IMR-90 (cell line): ENCODE results near the gene PRRT2. TPM values are rescaled to one million over a fixed set of nuclear protein-coding genes. Genes with fewer than 3 reads are reported as not detected.

ENCODE experiments used
- ATAC-seq: fragments of 200-7000 bp; cut with Tn5 transposase; 2 replicates; pipeline ENCODE4 v1.9.1; 2020; ENCODE audit warnings: low read depth, mild to moderate bottlenecking, moderate library complexity
- BruUV-seq: library from RNA; stranded (reverse); fragments of 400-500 nt; replicated peaks from 2 replicates; lab custom pipeline; 2021; lab: Mats Ljungman, UMichigan
- CTCF ChIA-PET: fragments of 300-600 bp; formaldehyde crosslinking; extraction: SDS; loops from one replicate; lab custom pipeline; 2021; ENCODE audit warnings: antibody characterized with exemption; lab: Yijun Ruan, JAX
- POLR2A ChIA-PET: fragments of 300-600 bp; sonication (Branson Sonifier 250); formaldehyde crosslinking; loops from one replicate; lab custom pipeline; 2022; ENCODE audit warnings: antibody characterized with exemption; ENCODE audit not compliant: unreplicated experiment; lab: Charles Lee
- DNase-seq: peaks from one replicate; pipeline ENCODE4 v3.0.0; 2013
- H2AFZ ChIP-seq: replicated peaks from 2 replicates; pipeline ENCODE3; 2013; ENCODE audit warnings: low read length, mild to moderate bottlenecking; ENCODE audit not compliant: poor library complexity
- H2AK5ac ChIP-seq: 2 replicates; pipeline ENCODE4 v1.6.1; 2013; ENCODE audit warnings: low read depth, low read length, inconsistent platforms
- H2AK9ac ChIP-seq: replicated peaks from 2 replicates; pipeline ENCODE3; 2013; ENCODE audit warnings: mild to moderate bottlenecking, low read depth, low read length, moderate library complexity; ENCODE audit not compliant: poor library complexity
- H2BK120ac ChIP-seq: 2 replicates; pipeline ENCODE4 v1.6.1; 2013; ENCODE audit warnings: low read depth, low read length, inconsistent platforms
- H2BK15ac ChIP-seq: 3 replicates; pipeline ENCODE4 v1.6.1; 2013; ENCODE audit warnings: low read depth, low read length, inconsistent platforms
- H2BK20ac ChIP-seq: 2 replicates; pipeline ENCODE4 v1.6.1; 2013; ENCODE audit warnings: low read depth, mild to moderate bottlenecking, inconsistent platforms, low read length, moderate library complexity
- H2BK5ac ChIP-seq: 2 replicates; pipeline ENCODE4 v1.6.1; 2013; ENCODE audit warnings: mild to moderate bottlenecking, low read depth, low read length, inconsistent platforms; ENCODE audit not compliant: poor library complexity, severe bottlenecking
- H3K14ac ChIP-seq: replicated peaks from 2 replicates; pipeline ENCODE4 v1.6.1; 2013; ENCODE audit warnings: low read depth, low read length, inconsistent platforms
- H3K18ac ChIP-seq: 2 replicates; pipeline ENCODE4 v1.6.1; 2013; ENCODE audit warnings: low read depth, low read length, control low read depth
- H3K23ac ChIP-seq: 2 replicates; pipeline ENCODE4 v1.6.1; 2013; ENCODE audit warnings: low read depth, low read length, inconsistent platforms
- H3K27ac ChIP-seq: 2 replicates; pipeline ENCODE4 v1.5.1; 2013; ENCODE audit warnings: mild to moderate bottlenecking, control low read depth, low read length; ENCODE audit not compliant: insufficient read depth
- H3K27me3 ChIP-seq: 2 replicates; pipeline ENCODE4 v1.6.1; 2013; ENCODE audit warnings: low read length; ENCODE audit not compliant: control insufficient read depth, insufficient read depth
- H3K36me3 ChIP-seq: 2 replicates; pipeline ENCODE4 v1.6.1; 2013; ENCODE audit warnings: low read length, mixed read lengths; ENCODE audit not compliant: control insufficient read depth, insufficient read depth
- H3K4ac ChIP-seq: 2 replicates; pipeline ENCODE4 v1.6.1; 2013; ENCODE audit warnings: low read depth, low read length, inconsistent platforms
- H3K4me1 ChIP-seq: 2 replicates; pipeline ENCODE4 v1.6.1; 2013; ENCODE audit warnings: low read length, mixed read lengths; ENCODE audit not compliant: control insufficient read depth, insufficient read depth
- H3K4me2 ChIP-seq: 2 replicates; pipeline ENCODE4 v1.6.1; 2013; ENCODE audit warnings: low read depth, mild to moderate bottlenecking, control low read depth, low read length, moderate library complexity
- H3K4me3 ChIP-seq: 2 replicates; pipeline ENCODE4 v1.5.1; 2013; ENCODE audit warnings: low read depth, mild to moderate bottlenecking, control low read depth, low read length, moderate library complexity; ENCODE audit not compliant: insufficient read depth
- H3K56ac ChIP-seq: 2 replicates; pipeline ENCODE4 v1.6.1; 2013; ENCODE audit warnings: low read length, inconsistent platforms; ENCODE audit not compliant: insufficient read depth; ENCODE audit errors: extremely low read depth
- H3K79me1 ChIP-seq, 2 experiments: 2 replicates each; pipeline ENCODE4 v1.6.1; 2013; ENCODE audit warnings: low read length in 2 of 2, inconsistent platforms in 1 of 2, low read depth in 1 of 2
- H3K9ac ChIP-seq: 2 replicates; pipeline ENCODE4 v1.6.1; 2013; ENCODE audit warnings: low read depth, low read length, control low read depth
- H3K9me1 ChIP-seq: 2 replicates; pipeline ENCODE4 v1.6.1; 2013; ENCODE audit warnings: low read length, inconsistent platforms; ENCODE audit not compliant: insufficient read depth
- H3K9me3 ChIP-seq: 2 replicates; pipeline ENCODE4 v1.6.1; 2013; ENCODE audit warnings: low read length; ENCODE audit not compliant: control insufficient read depth, insufficient read depth
- H4K20me1 ChIP-seq: 2 replicates; pipeline ENCODE4 v1.6.1; 2013; ENCODE audit warnings: low read length, inconsistent platforms; ENCODE audit not compliant: insufficient read depth
- H4K5ac ChIP-seq: 2 replicates; pipeline ENCODE4 v1.6.1; 2013; ENCODE audit warnings: mild to moderate bottlenecking, low read depth, low read length, control low read depth
- H4K8ac ChIP-seq, 2 experiments: 2 replicates each; pipeline ENCODE4 v1.6.1; 2013; ENCODE audit warnings: low read depth in 2 of 2, low read length in 2 of 2, control low read depth in 1 of 2, inconsistent platforms in 1 of 2
- H4K91ac ChIP-seq: 2 replicates; pipeline ENCODE4 v1.6.1; 2013; ENCODE audit warnings: low read depth, low read length, inconsistent platforms; ENCODE audit not compliant: insufficient read depth
- BHLHE40 ChIP-seq: fragments of 150-350 bp; IDR thresholded peaks from 2 replicates; pipeline ENCODE4 v1.6.1; 2016; ENCODE audit warnings: mild to moderate bottlenecking, low read depth, low read length
- CEBPB ChIP-seq: IDR thresholded peaks from 2 replicates; pipeline ENCODE4 v1.6.1; 2012; ENCODE audit warnings: low read depth, low read length, improper control_type of control experiment
- CHD1 ChIP-seq: IDR thresholded peaks from 2 replicates; pipeline ENCODE4 v1.6.1; 2012; ENCODE audit warnings: low read depth, low read length, improper control_type of control experiment
- FOS ChIP-seq: fragments of 150-350 bp; IDR thresholded peaks from 2 replicates; pipeline ENCODE4 v1.6.1; 2016; ENCODE audit warnings: low read depth, low read length
- MAFK ChIP-seq: IDR thresholded peaks from 2 replicates; pipeline ENCODE4 v1.6.1; 2012; ENCODE audit warnings: low read depth, low read length, improper control_type of control experiment
- MAZ ChIP-seq: IDR thresholded peaks from 2 replicates; pipeline ENCODE4 v1.6.1; 2012; ENCODE audit warnings: low read depth, mild to moderate bottlenecking, low read length, improper control_type of control experiment, moderate library complexity, borderline replicate concordance
- MXI1 ChIP-seq: IDR thresholded peaks from 2 replicates; pipeline ENCODE4 v1.6.1; 2012; ENCODE audit warnings: low read depth, mild to moderate bottlenecking, low read length, moderate library complexity, borderline replicate concordance
- NFE2L2 ChIP-seq: fragments of 150-350 bp; IDR thresholded peaks from 2 replicates; pipeline ENCODE4 v1.6.1; 2016; ENCODE audit warnings: low read depth, mild to moderate bottlenecking, low read length
- POLR2A ChIP-seq: IDR thresholded peaks from 2 replicates; pipeline ENCODE4 v1.6.1; 2012; ENCODE audit warnings: mild to moderate bottlenecking, low read depth, low read length
- RAD21 ChIP-seq: IDR thresholded peaks from 2 replicates; pipeline ENCODE4 v1.6.1; 2012; ENCODE audit warnings: low read length, improper control_type of control experiment
- RCOR1 ChIP-seq: IDR thresholded peaks from 2 replicates; pipeline ENCODE4 v1.6.1; 2012; ENCODE audit warnings: mild to moderate bottlenecking, low read length, improper control_type of control experiment; ENCODE audit not compliant: insufficient replicate concordance
- RFX5 ChIP-seq: IDR thresholded peaks from 2 replicates; pipeline ENCODE4 v1.8.0; 2012; ENCODE audit warnings: low read depth, mild to moderate bottlenecking, low read length, moderate library complexity
- SMC3 ChIP-seq: fragments of 150-350 bp; IDR thresholded peaks from 2 replicates; pipeline ENCODE4 v1.6.1; 2016; ENCODE audit warnings: low read depth, mild to moderate bottlenecking, antibody characterized with exemption, low read length, moderate library complexity
- WGBS, 2 experiments: methylation state at CpG; one replicate each; pipeline versions ENCODE4 v1.1.5 to v1.1.7; 2013; ENCODE audit warnings: missing lambda C conversion rate in 2 of 2; ENCODE audit not compliant: insufficient read length in 1 of 2; ENCODE audit errors: extremely low coverage in 2 of 2; 5-methylcytosine and 5-hydroxymethylcytosine counted together
- dilution Hi-C: fragments of 300-500 bp; cut with HindIII; formaldehyde crosslinking; loops from one replicate; pipeline ENCODE4 v1.14.3; 2018; ENCODE audit warnings: low sequenced_read_pairs; ENCODE audit not compliant: unreplicated experiment
- in situ Hi-C: fragments of 300-500 bp; cut with MboI; formaldehyde crosslinking; loops from 3 replicates; pipeline ENCODE4 v1.14.3; 2019; ENCODE audit warnings: low sequenced_read_pairs, inconsistent platforms, mixed read lengths
- intact Hi-C: fragments of 100-400 bp; cut with micrococcal nuclease; formaldehyde crosslinking; loops from 2 replicates; pipeline ENCODE4 v1.10.0; 2022
- polyA plus RNA-seq, 3 experiments: library from polyadenylated mRNA; depleted of rRNA; stranded (reverse); fragments of >200 nt; gene quantifications; 2 replicates each; pipeline ENCODE4 v1.2.3, GENCODE V29; 2012; ENCODE audit warnings: low replicate concordance in 1 of 3
- total RNA-seq: library from RNA; depleted of rRNA; stranded (reverse); fragments of >200 nt; gene quantifications from 2 replicates; pipeline ENCODE4 v1.2.3, GENCODE V29; 2012
- TF ChIP-seq, protein P1 (sequence below): fragments of 150-350 bp; IDR thresholded peaks from 2 replicates; pipeline ENCODE4 v1.6.1; 2017; ENCODE audit warnings: mild to moderate bottlenecking, antibody characterized with exemption, low read length, low read depth
- TF ChIP-seq, protein P2 (sequence below): conservative IDR thresholded peaks from 2 replicates; pipeline ENCODE4 v1.5.1; 2012; ENCODE audit warnings: mild to moderate bottlenecking, low read depth, low read length, improper control_type of control experiment
- TF ChIP-seq, protein P3 (sequence below): fragments of 150-350 bp; IDR thresholded peaks from 2 replicates; pipeline ENCODE4 v1.6.1; 2016; ENCODE audit warnings: low read depth, mild to moderate bottlenecking, low read length, moderate library complexity, borderline replicate concordance

The PRRT2 gene
- total and polyA plus RNA-seq, 2 of the 4 experiments (the other 2 are of a cell fraction): 0.90 to 10.5 TPM

DNA sequence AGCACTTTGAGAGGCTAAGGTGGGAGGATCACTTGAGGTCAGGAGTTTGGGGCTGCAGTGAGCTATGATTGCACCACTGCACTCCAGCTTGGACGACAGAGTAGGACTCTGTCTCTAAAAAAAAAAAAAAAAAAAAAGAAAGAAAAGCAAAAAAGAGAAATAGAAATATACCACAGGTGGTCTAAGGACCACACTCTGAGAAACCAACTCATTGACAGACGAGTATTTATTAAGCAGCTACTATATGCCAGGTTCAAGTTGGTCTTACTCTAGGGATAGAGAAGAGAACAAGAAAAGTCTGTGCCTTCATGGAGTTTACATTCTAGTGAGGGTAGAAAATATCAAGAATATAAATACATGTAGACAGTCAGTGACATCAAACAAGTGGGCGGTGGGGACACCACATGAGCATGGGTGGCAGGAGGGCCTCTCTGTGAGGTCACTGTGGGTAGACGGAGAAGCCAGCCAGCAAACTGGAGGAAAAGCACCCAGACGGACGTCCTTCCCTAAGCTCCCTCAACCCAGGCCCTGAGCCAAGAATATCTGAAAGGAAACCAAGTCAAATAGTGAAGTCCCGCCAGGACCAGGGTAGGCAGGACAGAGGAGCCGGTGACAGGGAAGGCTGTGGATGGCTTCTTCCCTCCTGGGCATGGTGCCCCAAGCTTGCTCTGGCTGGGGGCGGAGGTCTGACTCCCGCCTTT, 46.3 kb downstream of the PRRT2 start:
- intact Hi-C loops (no loop called here), in situ Hi-C loops (no loop called here), dilution Hi-C loops (no loop called here)
- Histone ChIP-seq H4K5ac (no peak overlapping the region), H3K4me3 (no peak overlapping the region), H3K27me3 (no peaks in the 10 kb centered on the region), H2BK15ac (no peak overlapping the region), H3K4me2 (no peak overlapping the region), H3K9me3 (no peaks in the 10 kb centered on the region), H3K79me1 (peaks cover 7 to 30% of the 10 kb centered on the region in 2 experiments; a peak in 3 of 4 replicates), H3K4ac (no peak overlapping the region), H3K9me1 (peaks cover 9% of the 10 kb centered on the region), H2BK120ac (no peak overlapping the region), H3K18ac (no peak overlapping the region), H3K14ac (no peak overlapping the region), H4K8ac (no peak overlapping the region), H3K27ac (no peak overlapping the region), H2AFZ (no peak overlapping the region), H4K20me1 (no peaks in the 10 kb centered on the region; the same call in 1 of the 2 replicates), H3K9ac (no peak overlapping the region), H3K36me3 (peaks cover 22% of the 10 kb centered on the region), H2BK5ac (no peak overlapping the region), H2AK5ac (no peak overlapping the region), H3K56ac (no peak overlapping the region), H2AK9ac (no peak overlapping the region), H3K4me1 (peaks cover 4% of the 10 kb centered on the region; the same call in 1 of the 2 replicates), H2BK20ac (no peak overlapping the region), H3K23ac (no peak overlapping the region), H4K91ac (no peak overlapping the region)
- ChIA-PET CTCF (interaction anchor here (1.9 kb wide), 1 partner anchor 10 kb away, joined by 6 read pairs; no protein-coding TSS in a partner anchor), POLR2A (no interaction called here)
- DNase-seq (no peak), ATAC-seq (no peak)
- BruUV-seq: no TSS peak
- TF ChIP-seq, protein P1, sequence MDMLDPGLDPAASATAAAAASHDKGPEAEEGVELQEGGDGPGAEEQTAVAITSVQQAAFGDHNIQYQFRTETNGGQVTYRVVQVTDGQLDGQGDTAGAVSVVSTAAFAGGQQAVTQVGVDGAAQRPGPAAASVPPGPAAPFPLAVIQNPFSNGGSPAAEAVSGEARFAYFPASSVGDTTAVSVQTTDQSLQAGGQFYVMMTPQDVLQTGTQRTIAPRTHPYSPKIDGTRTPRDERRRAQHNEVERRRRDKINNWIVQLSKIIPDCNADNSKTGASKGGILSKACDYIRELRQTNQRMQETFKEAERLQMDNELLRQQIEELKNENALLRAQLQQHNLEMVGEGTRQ: no peak
- TF ChIP-seq RCOR1 (no peak), CHD1 (no peak), CEBPB (no peak), RAD21 (no peak), NFE2L2 (no peak), POLR2A (no peak), MAFK (no peak), BHLHE40 (no peak), MAZ (no peak), FOS (no peak), SMC3 (no peak), RFX5 (no peak), MXI1 (no peak)
- TF ChIP-seq, protein P2, sequence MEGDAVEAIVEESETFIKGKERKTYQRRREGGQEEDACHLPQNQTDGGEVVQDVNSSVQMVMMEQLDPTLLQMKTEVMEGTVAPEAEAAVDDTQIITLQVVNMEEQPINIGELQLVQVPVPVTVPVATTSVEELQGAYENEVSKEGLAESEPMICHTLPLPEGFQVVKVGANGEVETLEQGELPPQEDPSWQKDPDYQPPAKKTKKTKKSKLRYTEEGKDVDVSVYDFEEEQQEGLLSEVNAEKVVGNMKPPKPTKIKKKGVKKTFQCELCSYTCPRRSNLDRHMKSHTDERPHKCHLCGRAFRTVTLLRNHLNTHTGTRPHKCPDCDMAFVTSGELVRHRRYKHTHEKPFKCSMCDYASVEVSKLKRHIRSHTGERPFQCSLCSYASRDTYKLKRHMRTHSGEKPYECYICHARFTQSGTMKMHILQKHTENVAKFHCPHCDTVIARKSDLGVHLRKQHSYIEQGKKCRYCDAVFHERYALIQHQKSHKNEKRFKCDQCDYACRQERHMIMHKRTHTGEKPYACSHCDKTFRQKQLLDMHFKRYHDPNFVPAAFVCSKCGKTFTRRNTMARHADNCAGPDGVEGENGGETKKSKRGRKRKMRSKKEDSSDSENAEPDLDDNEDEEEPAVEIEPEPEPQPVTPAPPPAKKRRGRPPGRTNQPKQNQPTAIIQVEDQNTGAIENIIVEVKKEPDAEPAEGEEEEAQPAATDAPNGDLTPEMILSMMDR: no peak
- TF ChIP-seq, protein P3, sequence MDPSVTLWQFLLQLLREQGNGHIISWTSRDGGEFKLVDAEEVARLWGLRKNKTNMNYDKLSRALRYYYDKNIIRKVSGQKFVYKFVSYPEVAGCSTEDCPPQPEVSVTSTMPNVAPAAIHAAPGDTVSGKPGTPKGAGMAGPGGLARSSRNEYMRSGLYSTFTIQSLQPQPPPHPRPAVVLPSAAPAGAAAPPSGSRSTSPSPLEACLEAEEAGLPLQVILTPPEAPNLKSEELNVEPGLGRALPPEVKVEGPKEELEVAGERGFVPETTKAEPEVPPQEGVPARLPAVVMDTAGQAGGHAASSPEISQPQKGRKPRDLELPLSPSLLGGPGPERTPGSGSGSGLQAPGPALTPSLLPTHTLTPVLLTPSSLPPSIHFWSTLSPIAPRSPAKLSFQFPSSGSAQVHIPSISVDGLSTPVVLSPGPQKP: no peak
- WGBS, 2 experiments: no CpG with 5 or more reads among the region's 10 CpGs
